AG04450 (cell line): ENCODE results near the gene CYP46A1. TPM values are rescaled to one million over a fixed set of nuclear protein-coding genes. Genes with fewer than 3 reads are reported as not detected.

Experiments
- CTCF ChIA-PET: fragments of 300-600, 350-600 bp; formaldehyde crosslinking; extraction: SDS; loops from one replicate; lab custom pipeline; 2022; ENCODE audit warnings: antibody characterized with exemption, inconsistent platforms; lab: Charles Lee
- POLR2A ChIA-PET: fragments of 350-600 bp; formaldehyde crosslinking; extraction: SDS; loops from one replicate; lab custom pipeline; 2021; ENCODE audit warnings: antibody characterized with exemption, inconsistent platforms; lab: Yijun Ruan, JAX
- DNase-seq: peaks from one replicate; pipeline ENCODE4 v3.0.0-alpha.2; 2011; ENCODE audit warnings: low read depth, low spot score
- H3K27ac ChIP-seq: one replicate; pipeline ENCODE4 v1.5.1; 2012; ENCODE audit warnings: low read depth, low read length, control low read depth
- H3K27me3 ChIP-seq: one replicate; pipeline ENCODE4 v1.6.0; 2012; ENCODE audit warnings: low read length; ENCODE audit not compliant: control insufficient read depth, insufficient read depth
- H3K4me3 ChIP-seq: 2 replicates; pipeline ENCODE4 v1.5.1; 2011; ENCODE audit warnings: mild to moderate bottlenecking, low read depth, low read length, control low read depth
- H3K9me3 ChIP-seq: 2 replicates; pipeline ENCODE4 v1.5.1; 2012; ENCODE audit warnings: low read length; ENCODE audit not compliant: control insufficient read depth, insufficient read depth
- polyA plus RNA-seq: library from polyadenylated mRNA; depleted of rRNA; stranded (reverse); fragments of >200 nt; gene quantifications from 2 replicates; pipeline ENCODE4 v1.2.3, GENCODE V29; 2011
- TF ChIP-seq, protein P1 (sequence below): IDR thresholded peaks from 2 replicates; pipeline ENCODE4 v1.5.1; 2011; ENCODE audit warnings: low read depth, low read length, control low read depth, inconsistent platforms

CYP46A1 gene
- polyA plus RNA-seq, 1 experiment, result 0.07 TPM

GRCh38 chr14:99728231-99728920 is 44.3 kb downstream of the CYP46A1 start:
- TF ChIP-seq, protein P1, sequence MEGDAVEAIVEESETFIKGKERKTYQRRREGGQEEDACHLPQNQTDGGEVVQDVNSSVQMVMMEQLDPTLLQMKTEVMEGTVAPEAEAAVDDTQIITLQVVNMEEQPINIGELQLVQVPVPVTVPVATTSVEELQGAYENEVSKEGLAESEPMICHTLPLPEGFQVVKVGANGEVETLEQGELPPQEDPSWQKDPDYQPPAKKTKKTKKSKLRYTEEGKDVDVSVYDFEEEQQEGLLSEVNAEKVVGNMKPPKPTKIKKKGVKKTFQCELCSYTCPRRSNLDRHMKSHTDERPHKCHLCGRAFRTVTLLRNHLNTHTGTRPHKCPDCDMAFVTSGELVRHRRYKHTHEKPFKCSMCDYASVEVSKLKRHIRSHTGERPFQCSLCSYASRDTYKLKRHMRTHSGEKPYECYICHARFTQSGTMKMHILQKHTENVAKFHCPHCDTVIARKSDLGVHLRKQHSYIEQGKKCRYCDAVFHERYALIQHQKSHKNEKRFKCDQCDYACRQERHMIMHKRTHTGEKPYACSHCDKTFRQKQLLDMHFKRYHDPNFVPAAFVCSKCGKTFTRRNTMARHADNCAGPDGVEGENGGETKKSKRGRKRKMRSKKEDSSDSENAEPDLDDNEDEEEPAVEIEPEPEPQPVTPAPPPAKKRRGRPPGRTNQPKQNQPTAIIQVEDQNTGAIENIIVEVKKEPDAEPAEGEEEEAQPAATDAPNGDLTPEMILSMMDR, result no peak
- ChIA-PET CTCF (interaction anchor here (0.5 to 6.3 kb wide), 3 partner anchors 39 to 171 kb away, joined by 3 to 89 read pairs (median 5); no protein-coding TSS in a partner anchor), POLR2A (interaction anchor here (1.0 kb wide), 1 partner anchor 154 kb away, joined by 3 read pairs; no protein-coding TSS in a partner anchor)

DNA sequence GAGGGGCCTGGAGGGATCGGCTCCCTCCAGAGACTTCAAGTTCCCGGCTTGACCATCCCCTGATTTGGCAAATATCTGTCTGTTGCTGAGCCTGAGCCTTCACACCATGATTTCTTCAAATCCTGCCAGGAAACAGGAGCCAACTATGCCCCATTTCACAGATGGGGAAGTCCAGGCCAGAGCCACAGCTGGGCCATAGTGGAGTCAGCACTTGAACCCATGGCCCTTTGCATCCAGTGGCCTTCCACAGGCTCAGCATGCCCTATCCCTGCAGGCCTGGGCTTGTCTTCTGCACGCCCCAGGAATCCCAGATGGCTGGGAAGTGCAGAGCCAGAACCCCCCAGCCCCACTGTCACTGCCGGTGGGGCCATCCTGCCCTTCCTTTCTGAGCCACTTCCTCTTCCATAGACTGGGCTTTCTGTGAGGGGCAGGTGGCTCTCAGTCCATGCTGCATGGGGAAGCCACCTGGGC is 44.9 kb downstream of the CYP46A1 start:
- TF ChIP-seq, protein P1, result no peak
- H3K9me3 ChIP-seq, result no peaks in the 10 kb centered on the region
- ChIA-PET CTCF (interaction anchor here (0.6 to 6.3 kb wide), 10 partner anchors 11 to 170 kb away, joined by 3 to 89 read pairs (median 10); no protein-coding TSS in a partner anchor), POLR2A (no interaction called here)
- H3K4me3 ChIP-seq, result no peak overlapping the region
- no peak overlapping the region for H3K27ac ChIP-seq
- H3K27me3 ChIP-seq, result peaks cover 10% of the 10 kb centered on the region
- DNase-seq, result no peak

More at GRCh38 chr14:99728231-99728920, 44.3 kb downstream of the CYP46A1 start:
- DNase-seq, result no peak
- H3K27ac ChIP-seq, result no peak overlapping the region
- peaks cover 10% of the 10 kb centered on the region for H3K27me3 ChIP-seq
- no peaks in the 10 kb centered on the region for H3K9me3 ChIP-seq
- H3K4me3 ChIP-seq, result no peak overlapping the region

DNA sequence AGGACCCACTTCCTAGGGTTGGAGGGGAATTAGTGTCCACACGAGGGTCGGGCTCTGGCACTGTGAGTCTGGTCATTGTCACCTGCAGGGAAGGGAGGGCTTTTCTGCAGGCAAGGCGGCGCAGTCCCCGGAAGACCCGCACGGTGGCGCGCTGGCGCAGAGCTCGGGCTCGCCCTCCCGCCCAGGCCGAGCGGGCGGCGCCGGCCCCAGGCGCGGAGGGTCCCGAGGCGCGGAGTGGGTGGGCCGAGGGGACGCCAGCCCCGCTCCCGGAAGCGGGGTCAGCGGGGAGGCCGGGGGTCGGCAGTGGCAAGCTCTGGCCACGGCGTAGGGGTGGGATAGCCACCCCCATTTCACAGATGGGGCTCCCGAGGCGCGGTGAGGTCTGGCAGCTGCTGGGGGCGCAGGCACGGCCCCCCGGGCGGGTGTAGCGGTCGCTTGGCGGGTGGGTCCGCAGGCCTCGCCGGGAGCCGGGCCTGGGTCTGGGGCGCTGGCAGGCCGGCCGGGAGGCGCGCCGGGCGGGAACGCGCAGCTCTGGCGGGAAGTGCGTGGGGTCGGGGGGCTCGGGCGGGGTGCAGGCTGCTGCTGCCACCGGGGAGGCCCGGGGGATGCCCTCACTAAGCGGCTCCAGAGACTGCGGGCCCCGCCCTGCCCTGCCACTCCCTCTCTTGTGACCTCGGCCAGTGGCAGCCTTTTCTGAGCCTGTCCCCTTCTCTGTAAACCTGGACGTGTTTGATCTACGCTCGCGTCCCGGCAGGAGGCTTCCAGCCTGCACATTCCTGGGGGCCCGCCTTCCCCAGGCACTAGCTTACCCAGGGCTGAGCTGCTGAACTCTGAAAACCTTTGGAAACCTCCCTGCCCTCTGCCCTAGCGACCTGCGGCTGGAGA is 46.1 kb downstream of the CYP46A1 start:
- Histone ChIP-seq H3K4me3 (peak overlapping the region; percentile 60), H3K27me3 (peaks cover 6% of the 10 kb centered on the region), H3K9me3 (no peaks in the 10 kb centered on the region), H3K27ac (no peak overlapping the region)
- TF ChIP-seq, protein P1, result peak; percentile 75
- DNase-seq, result no peak
- POLR2A ChIA-PET, result interaction anchor here (1.2 to 1.5 kb wide), 2 partner anchors 28 to 62 kb away, joined by 4 to 5 read pairs; partner anchors contain the start of gene EML1
- CTCF ChIA-PET, result interaction anchor here (0.6 to 6.3 kb wide), 27 partner anchors 8 to 169 kb away, joined by 3 to 89 read pairs (median 4); partner anchors contain the start of gene EML1

DNA sequence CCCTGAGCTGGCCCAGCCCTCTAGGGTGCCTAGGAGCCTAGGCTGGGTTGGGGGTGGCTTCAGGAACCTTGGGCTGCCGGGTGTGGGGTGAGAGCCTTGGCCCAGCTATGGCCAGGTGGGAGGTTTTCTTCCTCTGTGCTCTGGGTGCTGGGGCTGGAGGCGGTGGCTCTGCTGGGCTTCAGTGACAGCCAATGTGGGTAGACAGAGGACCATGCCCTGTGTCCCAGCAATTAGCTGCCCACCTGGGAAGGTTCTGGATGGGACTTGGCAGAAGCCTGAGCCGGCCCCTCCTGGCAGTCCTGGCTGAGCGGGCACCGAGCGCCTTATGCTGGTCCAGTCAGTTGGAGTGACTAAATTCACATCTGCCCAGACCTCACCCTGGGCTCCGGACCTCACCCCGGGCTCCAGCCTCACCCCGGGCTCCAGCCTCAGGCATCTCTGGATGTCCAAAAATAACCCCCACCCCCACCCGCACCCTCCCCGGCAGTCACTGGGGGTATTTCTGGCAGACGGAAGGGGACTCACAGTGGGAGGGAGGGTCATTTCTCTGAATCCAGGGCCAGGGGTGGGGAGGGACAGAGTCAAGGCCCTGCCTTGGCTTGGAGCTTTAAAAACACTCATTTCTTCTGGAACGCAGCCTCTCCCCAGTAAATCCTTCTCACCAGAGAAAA is 46.9 kb downstream of the CYP46A1 start:
- DNase-seq, result no peak
- H3K27ac ChIP-seq, result no peak overlapping the region
- POLR2A ChIA-PET, result interaction anchor here (0.5 to 1.5 kb wide), 2 partner anchors 16 to 28 kb away, joined by 4 read pairs; no protein-coding TSS in a partner anchor
- no peak overlapping the region for H3K4me3 ChIP-seq
- no peaks in the 10 kb centered on the region for H3K9me3 ChIP-seq
- TF ChIP-seq, protein P1, result no peak
- H3K27me3 ChIP-seq, result peaks cover 4% of the 10 kb centered on the region
- CTCF ChIA-PET, result interaction anchor here (1.1 to 6.3 kb wide), 16 partner anchors 10 to 168 kb away, joined by 3 to 89 read pairs (median 6); partner anchors contain the start of gene EML1
